IPS-18c (cell line): Measurements from ENCODE around the gene ZMIZ1.

Experiments
- H3K4me3 ChIP-seq: 2 replicates; pipeline ENCODE4 v1.7.0; 2013; ENCODE audit warnings: low read depth, mild to moderate bottlenecking, low read length, moderate library complexity; ENCODE audit not compliant: insufficient read depth
- H3K9me3 ChIP-seq: one replicate; pipeline ENCODE4 v1.6.1; 2013; ENCODE audit warnings: mild to moderate bottlenecking, low read length, moderate library complexity; ENCODE audit not compliant: control insufficient read depth, insufficient read depth

ZMIZ1 gene

DNA sequence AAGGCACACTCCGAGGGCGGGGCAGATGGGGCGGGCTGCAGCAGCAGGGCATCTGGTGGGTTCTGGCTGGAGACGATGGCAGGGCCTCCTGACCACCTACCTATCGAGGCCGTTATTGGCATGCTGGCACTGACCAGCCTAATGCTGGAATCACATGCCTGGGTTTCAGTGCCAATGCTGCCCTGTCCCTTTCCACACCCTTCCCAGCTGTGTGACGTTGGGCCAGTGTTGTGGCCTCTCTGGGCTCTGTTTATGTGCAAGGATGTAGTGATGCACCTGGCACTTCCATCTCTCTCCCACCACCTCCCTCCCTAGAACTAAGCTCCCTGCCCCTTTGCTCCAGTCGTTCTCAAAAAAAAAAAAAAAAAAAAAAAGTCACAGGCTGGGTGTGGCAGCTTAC is 132.9 kb downstream of the ZMIZ1 start:
- Histone ChIP-seq H3K9me3 (no peaks in the 10 kb centered on the region), H3K4me3 (no peak overlapping the region)

GRCh38 chr10:79202188-79203013 is 133.6 kb downstream of the ZMIZ1 start:
- Histone ChIP-seq H3K9me3 (no peaks in the 10 kb centered on the region), H3K4me3 (no peak overlapping the region)

GRCh38 chr10:79203014-79203644 is 134.4 kb downstream of the ZMIZ1 start:
- Histone ChIP-seq H3K4me3 (no peak overlapping the region), H3K9me3 (no peaks in the 10 kb centered on the region)

DNA sequence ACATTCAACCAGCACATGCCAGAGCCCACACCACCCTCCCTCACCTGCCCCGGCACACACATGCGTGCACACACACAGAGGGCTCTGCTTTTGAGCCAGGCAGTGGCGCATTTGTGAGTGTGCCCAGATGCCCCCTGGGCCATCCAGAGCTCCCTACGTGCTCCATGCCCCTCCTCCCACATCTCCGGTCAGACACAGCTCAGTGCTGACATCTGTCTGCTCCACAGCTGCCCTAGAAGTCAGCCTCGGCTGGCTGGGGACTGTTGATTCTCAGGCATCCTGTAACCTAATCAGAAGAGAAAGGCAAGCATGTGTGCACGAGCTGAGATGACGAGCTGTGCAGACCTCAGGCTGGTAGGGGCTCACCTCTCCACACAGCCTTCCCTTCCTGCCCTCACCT is 135.1 kb downstream of the ZMIZ1 start:
- H3K9me3 ChIP-seq = no peaks in the 10 kb centered on the region
- H3K4me3 ChIP-seq = no peak overlapping the region

- Histone ChIP-seq H3K9me3 (no peaks in the 10 kb centered on the region), H3K4me3 (no peak overlapping the region)
These were observed 137.7 kb downstream of the ZMIZ1 start for GRCh38 chr10:79206300-79207095.

GRCh38 chr10:79207096-79207357 is 138.3 kb downstream of the ZMIZ1 start:
- no peaks in the 10 kb centered on the region for H3K9me3 ChIP-seq

DNA sequence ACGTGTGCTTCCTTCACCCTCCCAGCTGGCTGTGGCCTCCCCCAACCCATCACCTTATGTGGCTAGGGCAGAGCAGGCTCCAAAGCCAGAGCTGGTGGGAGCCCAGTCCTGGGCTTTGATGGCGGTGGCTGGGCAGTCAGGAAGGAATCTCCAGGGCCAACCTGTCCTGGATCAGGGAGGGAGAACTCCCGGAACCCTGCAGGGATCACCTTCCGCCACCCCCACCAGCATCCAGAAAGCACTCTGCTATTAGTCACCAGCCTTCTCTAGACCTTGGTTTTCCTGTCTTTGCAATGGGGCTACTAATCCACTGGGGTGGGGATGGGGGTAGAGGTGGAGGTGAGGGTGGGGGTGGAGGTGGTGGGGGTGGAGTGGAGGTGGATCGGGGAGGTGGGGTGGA is 139.0 kb downstream of the ZMIZ1 start:
- H3K9me3 ChIP-seq = no peaks in the 10 kb centered on the region
- no peak overlapping the region for H3K4me3 ChIP-seq

More at GRCh38 chr10:79207096-79207357, 138.3 kb downstream of the ZMIZ1 start:
- no peak overlapping the region for H3K4me3 ChIP-seq

GRCh38 chr10:79208251-79208983 is 139.7 kb downstream of the ZMIZ1 start:
- H3K9me3 ChIP-seq = no peaks in the 10 kb centered on the region
- no peak overlapping the region for H3K4me3 ChIP-seq

- Histone ChIP-seq H3K9me3 (no peaks in the 10 kb centered on the region), H3K4me3 (no peak overlapping the region)
These were observed 140.6 kb downstream of the ZMIZ1 start for GRCh38 chr10:79209340-79209739.

DNA sequence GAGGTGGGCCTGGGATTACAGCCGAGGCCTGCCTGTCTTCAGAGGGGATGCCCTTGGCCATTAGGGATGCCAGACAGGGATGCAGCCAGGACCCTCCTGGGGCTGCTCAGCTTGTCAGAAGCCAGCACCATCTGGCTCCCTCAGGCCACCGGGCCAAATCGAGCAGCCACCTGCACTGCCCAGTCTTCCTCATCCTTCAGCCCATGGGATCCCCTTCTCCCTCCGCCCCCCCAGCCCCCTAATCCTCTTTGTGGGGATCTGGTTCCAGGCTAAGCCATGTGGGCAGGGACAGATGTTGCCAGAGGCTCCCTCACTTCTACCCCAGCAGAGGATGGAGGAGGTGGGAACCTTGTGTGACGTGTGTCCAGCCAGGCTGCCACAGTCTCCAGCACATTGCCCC is 141.1 kb downstream of the ZMIZ1 start:
- Histone ChIP-seq H3K4me3 (no peak overlapping the region), H3K9me3 (no peaks in the 10 kb centered on the region)

- Histone ChIP-seq H3K4me3 (no peak overlapping the region), H3K9me3 (no peaks in the 10 kb centered on the region)
These were observed 141.9 kb downstream of the ZMIZ1 start for GRCh38 chr10:79210672-79211071.

DNA sequence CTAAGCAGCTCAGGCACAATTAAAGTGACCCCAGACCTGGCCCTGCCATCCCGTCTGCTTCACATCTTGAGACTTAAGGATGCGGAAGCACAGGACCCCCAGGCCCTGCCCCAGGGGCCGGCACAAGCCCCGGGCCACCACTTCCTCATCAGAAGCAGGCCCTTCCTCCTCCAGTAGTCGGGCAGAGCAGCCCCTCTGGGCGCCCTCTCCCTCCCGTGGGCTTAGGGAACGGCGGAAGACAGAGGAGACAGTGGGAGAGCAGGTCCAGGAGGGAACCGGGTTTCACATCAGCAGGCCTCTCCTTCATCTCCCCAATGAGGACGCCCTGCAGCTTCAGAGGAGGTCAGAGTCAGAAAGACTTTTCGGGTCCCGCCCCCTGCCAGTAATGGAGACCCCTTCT is 142.8 kb downstream of the ZMIZ1 start:
- H3K9me3 ChIP-seq = no peaks in the 10 kb centered on the region
- no peak overlapping the region for H3K4me3 ChIP-seq

DNA sequence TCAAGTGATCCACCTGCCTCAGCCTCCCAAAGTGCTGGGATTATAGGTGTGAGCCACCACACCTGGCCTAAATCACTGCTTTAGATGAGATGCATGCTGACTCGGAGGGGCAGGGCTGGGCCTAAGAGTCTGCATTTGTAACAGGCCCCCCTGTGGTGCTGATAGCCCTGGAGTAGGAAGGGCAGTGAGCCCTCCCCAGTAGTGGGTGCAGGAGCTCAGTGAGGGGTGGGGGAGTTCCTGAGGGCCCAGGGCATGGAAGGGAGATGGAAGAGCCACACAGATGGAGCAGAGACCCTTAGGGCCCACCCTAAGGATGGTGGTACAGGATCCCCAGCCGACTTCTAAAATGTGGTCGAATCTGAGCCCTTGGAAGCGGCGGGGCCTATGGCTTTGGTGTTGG is 146.8 kb downstream of the ZMIZ1 start:
- Histone ChIP-seq H3K4me3 (no peak overlapping the region), H3K9me3 (no peaks in the 10 kb centered on the region)

DNA sequence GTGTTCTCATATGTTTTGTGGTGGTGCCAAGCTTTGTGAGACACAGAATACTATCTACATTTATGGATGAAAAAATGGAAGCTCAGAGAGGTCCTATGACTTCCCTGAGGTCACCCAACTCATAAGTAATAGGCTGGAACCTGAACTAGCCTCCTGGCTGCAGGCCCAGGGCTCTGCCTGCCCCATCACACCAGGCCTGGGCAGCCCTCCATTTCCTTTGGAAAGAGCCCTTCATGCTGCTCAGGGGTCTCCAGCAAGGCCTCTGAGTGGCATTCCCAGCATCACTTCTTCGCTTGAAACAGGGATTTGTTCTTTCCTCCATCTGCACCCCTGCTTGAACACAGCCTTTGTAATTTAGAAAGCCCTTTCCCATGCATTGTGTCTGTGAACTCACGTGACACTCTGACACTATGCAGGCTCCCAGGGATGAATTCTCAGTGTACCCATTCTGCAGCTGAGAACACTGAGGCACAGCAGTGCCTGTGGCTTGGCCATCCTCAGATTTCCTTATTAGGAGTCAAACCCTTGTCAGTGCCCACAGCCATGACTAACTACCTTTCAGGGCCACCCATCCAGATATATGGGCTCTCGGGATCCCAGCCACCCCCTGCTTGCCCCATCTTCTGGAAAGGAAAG is 150.7 kb downstream of the ZMIZ1 start:
- no peaks in the 10 kb centered on the region for H3K9me3 ChIP-seq
- H3K4me3 ChIP-seq = no peak overlapping the region

- H3K4me3 ChIP-seq = no peak overlapping the region
- H3K9me3 ChIP-seq = no peaks in the 10 kb centered on the region
These were observed 151.5 kb downstream of the ZMIZ1 start for GRCh38 chr10:79220307-79220706.

DNA sequence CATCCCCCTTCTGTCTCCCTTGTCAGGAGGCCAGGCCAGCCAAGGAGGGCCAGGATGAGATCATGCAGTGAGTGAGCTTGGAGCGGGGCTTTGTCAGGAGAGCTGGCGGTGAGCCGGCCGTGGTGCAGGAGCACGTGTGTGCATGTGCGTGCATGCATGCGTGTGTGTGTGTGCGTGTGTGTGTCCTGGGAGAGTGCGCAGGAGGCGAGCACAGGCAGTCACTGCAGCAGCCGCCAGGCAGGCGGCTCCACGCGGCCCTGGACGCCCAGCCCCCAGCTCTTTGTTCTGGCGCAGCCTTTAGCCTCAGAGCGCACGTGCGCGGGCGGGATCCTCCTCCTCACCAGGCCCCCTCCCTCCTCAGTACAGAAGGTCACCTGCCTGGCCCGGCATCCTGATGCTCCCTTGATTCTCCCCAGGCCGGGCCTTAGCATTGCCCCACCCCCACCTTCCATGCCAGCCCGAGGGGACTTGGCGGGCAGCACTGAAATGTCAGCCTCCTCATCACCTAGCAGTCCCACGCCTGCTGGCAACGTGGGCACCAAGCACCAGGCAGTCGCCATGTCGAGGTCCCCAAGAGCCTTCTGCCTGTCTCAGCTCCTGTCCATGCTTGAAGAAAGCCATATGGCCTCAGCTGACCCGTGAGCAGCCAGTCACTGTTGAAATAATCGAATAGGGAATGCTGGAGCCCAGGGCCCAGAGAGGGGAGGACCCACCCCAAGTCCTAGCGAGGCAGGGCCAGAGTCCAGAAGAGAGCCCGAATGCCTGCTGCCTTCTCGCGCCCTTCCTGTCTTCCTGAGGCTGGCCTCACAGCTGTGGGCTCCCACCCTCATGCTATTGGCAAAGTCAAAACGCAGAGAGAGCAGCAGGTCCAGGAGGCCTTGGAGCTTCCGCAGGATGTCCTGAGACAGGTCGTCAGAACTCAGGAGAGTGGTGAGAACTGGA is 152.6 kb downstream of the ZMIZ1 start:
- H3K4me3 ChIP-seq = no peak overlapping the region

More for the DNA sequence above, 152.6 kb downstream of the ZMIZ1 start:
- H3K9me3 ChIP-seq = no peaks in the 10 kb centered on the region
